Suprapubic skin (tissue), 4 donors: Measurements from ENCODE around the gene SNRPB. TPM values are rescaled to one million over a fixed set of nuclear protein-coding genes. Genes with fewer than 3 reads are reported as not detected.

ENCODE experiments used
- DNase-seq, 2 donors: peaks; one replicate each; pipeline ENCODE4 v3.0.0-alpha.2; 2019; ENCODE audit warnings: low spot score in 2 of 2
- H3K27ac ChIP-seq: fragments of 200-600 bp; sonication (generic); one replicate; pipeline ENCODE4 v1.5.1; 2019
- H3K27me3 ChIP-seq: fragments of 200-600 bp; sonication (generic); one replicate; pipeline ENCODE4 v1.5.1; 2019
- H3K36me3 ChIP-seq: fragments of 200-600 bp; sonication (generic); one replicate; pipeline ENCODE4 v1.5.1; 2019
- H3K4me1 ChIP-seq: fragments of 200-600 bp; sonication (generic); one replicate; pipeline ENCODE4 v1.5.1; 2019
- H3K4me3 ChIP-seq: fragments of 200-600 bp; sonication (generic); one replicate; pipeline ENCODE4 v1.5.1; 2019; ENCODE audit warnings: mild to moderate bottlenecking
- H3K9me3 ChIP-seq: fragments of 200-600 bp; sonication (generic); one replicate; pipeline ENCODE4 v1.5.1; 2019
- EP300 ChIP-seq: sonication (generic); formaldehyde crosslinking; IDR thresholded peaks from one replicate; pipeline ENCODE4 v1.6.1; 2017; ENCODE audit warnings: antibody characterized with exemption
- POLR2A ChIP-seq, 2 donors: fragments of 450-650 bp; IDR thresholded peaks; one replicate each; pipeline ENCODE4 v1.6.1; 2017; ENCODE audit warnings: antibody characterized with exemption in 2 of 2, mild to moderate bottlenecking in 2 of 2, moderate library complexity in 2 of 2
- POLR2AphosphoS5 ChIP-seq, 3 donors: sonication (generic); formaldehyde crosslinking; IDR thresholded peaks; one replicate each; pipeline ENCODE4 v1.6.1; 2017; ENCODE audit warnings: antibody characterized with exemption in 3 of 3
- WGBS: methylation state at CpG from one replicate; pipeline ENCODE4 v1.1.5; 2018; 5-methylcytosine and 5-hydroxymethylcytosine counted together
- total RNA-seq, 4 donors: library from RNA; depleted of rRNA; stranded (reverse); fragments of >200 nt; gene quantifications; one replicate each; pipeline ENCODE4 v1.1.0, GENCODE V29; 2016
- TF ChIP-seq, protein P1 (sequence below), 2 donors: fragments of 200-600 bp in 1 of 2; fragments of 450-650 bp in 1 of 2; sonication (generic) in 1 of 2; IDR thresholded peaks; one replicate each; pipeline ENCODE4 v1.5.1; 2016 to 2019; ENCODE audit warnings: antibody characterized with exemption in 2 of 2, mild to moderate bottlenecking in 1 of 2, moderate library complexity in 1 of 2

The SNRPB gene
- total RNA-seq, 4 donors from 2014 or later, result 133 to 250 (median 221) TPM

DNA sequence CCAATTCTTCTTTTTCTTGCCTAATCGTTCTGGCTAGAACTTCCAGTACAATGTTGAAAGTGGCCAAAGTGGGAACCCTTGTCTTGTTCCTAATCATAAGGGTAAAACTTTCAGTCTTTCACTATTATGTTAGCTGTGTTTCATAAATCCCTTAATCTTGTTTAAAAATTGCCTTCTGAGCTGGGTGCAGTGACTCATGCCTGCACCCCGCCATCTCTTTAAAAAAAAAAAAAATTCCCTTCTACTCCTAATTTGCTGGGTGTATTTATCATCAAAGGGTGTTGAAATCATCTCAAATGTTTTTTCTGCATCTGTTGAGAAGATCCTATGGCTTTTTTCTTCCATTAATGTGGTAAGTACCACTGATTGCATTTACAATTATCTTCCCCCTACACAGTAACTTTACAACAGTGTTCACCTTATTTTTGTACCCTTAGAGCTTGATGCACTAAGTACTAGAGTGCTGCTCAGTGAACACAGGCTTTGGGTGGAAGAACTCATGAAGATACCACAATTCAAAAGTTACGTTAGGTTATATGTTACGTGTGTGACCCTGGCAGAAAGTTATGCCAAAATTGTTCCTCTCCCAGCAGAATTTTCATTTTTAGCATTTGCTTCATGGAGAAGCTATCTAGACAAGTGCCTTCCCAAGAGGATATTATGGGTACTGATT is 9.7 kb downstream of the SNRPB start:
- peaks cover 68% of the 10 kb centered on the region for H3K36me3 ChIP-seq
- H3K4me3 ChIP-seq, result no peak overlapping the region
- H3K9me3 ChIP-seq, result no peaks in the 10 kb centered on the region
- WGBS, result 79% methylated on average over 4 of the region's 4 CpGs
- H3K4me1 ChIP-seq, result no peaks in the 10 kb centered on the region
- H3K27ac ChIP-seq, result no peak overlapping the region
- TF ChIP-seq POLR2AphosphoS5 (IDR thresholded peaks at IDR 0.05) (no peak), EP300 (no peak), POLR2A (IDR thresholded peaks at IDR 0.05) (no peak)
- TF ChIP-seq, protein P1, sequence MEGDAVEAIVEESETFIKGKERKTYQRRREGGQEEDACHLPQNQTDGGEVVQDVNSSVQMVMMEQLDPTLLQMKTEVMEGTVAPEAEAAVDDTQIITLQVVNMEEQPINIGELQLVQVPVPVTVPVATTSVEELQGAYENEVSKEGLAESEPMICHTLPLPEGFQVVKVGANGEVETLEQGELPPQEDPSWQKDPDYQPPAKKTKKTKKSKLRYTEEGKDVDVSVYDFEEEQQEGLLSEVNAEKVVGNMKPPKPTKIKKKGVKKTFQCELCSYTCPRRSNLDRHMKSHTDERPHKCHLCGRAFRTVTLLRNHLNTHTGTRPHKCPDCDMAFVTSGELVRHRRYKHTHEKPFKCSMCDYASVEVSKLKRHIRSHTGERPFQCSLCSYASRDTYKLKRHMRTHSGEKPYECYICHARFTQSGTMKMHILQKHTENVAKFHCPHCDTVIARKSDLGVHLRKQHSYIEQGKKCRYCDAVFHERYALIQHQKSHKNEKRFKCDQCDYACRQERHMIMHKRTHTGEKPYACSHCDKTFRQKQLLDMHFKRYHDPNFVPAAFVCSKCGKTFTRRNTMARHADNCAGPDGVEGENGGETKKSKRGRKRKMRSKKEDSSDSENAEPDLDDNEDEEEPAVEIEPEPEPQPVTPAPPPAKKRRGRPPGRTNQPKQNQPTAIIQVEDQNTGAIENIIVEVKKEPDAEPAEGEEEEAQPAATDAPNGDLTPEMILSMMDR (IDR thresholded peaks at IDR 0.05), result no peak
- no peak for DNase-seq
- H3K27me3 ChIP-seq, result no peaks in the 10 kb centered on the region

DNA sequence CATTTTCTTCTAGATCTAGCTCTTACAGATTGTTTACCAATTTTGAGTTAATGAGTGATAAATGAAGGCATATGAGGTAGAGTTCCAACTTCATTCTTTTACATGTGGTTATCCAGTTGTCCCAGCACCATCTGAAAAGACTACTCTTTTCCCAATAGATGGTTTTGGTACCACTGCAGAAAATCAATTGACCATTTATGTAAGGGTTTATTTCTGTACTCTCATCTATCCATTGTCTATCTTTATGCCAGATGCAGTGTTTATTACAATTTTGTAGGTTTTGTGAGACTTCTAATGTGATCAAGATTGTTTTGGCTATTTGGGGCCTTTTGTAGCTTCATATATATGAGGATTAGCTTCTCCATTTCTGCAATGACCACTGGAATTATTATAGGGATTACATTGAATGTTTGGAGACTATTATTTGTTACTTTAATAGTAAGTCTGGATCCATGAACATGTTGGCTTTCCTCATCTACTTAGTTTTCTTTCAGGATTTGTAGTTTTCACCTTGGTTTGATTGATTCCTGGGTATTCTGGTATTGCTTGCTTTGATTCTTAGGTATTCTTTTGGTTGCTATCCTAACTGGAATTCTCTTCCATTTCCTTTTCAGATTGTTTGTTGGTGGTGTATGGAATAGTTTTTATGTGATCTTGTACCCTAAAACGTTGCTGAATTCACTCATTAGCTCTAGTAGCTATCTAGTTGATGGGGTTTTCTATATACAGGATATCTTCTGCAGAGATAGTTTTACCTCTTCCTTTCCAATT is 10.4 kb downstream of the SNRPB start:
- Histone ChIP-seq H3K9me3 (no peaks in the 10 kb centered on the region), H3K4me3 (no peak overlapping the region), H3K36me3 (peaks cover 60% of the 10 kb centered on the region), H3K27me3 (no peaks in the 10 kb centered on the region), H3K27ac (no peak overlapping the region), H3K4me1 (no peaks in the 10 kb centered on the region)
- DNase-seq, result no peak
- WGBS, result 69% methylated on average over 1 of the region's 1 CpG
- TF ChIP-seq POLR2A (IDR thresholded peaks at IDR 0.05), result no peak

DNA sequence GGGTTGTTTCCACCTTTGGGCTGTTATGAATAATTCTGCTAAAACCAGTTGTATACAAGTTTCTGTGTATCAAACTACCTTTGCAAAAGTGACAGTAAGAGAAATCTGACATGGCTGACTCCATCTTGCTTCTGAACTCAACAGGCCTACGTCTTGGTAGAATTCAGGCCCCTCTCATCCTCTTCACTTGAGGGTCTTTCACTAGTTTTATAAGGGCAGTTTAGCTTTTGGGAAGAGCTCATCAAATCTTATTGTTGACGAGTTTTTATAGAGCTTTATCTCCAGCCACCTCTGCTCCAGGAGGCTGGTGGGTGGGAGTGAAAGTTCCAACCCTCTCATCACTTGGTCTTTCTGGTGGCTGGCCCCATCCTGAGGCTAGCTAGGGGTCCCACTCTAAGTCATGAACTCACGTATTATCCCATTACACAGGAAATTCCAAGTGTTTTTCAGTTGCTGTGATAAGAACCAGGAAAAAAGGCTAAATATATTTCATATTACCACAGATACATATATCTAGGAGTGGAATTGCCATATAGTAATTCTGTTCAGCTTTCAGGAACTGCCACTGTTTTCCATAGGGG is 11.6 kb downstream of the SNRPB start:
- no peak overlapping the region for H3K27ac ChIP-seq
- no peaks in the 10 kb centered on the region for H3K4me1 ChIP-seq
- no peak for DNase-seq
- 92% methylated on average over 3 of the region's 3 CpGs for WGBS
- no peaks in the 10 kb centered on the region for H3K27me3 ChIP-seq
- H3K9me3 ChIP-seq, result no peaks in the 10 kb centered on the region
- no peak for TF ChIP-seq POLR2AphosphoS5 (IDR thresholded peaks at IDR 0.05)
- TF ChIP-seq, protein P1 (IDR thresholded peaks at IDR 0.05), result no peak
- TF ChIP-seq EP300, result no peak
- TF ChIP-seq POLR2A (IDR thresholded peaks at IDR 0.05), result no peak
- H3K4me3 ChIP-seq, result no peak overlapping the region
- peaks cover 49% of the 10 kb centered on the region for H3K36me3 ChIP-seq

DNA sequence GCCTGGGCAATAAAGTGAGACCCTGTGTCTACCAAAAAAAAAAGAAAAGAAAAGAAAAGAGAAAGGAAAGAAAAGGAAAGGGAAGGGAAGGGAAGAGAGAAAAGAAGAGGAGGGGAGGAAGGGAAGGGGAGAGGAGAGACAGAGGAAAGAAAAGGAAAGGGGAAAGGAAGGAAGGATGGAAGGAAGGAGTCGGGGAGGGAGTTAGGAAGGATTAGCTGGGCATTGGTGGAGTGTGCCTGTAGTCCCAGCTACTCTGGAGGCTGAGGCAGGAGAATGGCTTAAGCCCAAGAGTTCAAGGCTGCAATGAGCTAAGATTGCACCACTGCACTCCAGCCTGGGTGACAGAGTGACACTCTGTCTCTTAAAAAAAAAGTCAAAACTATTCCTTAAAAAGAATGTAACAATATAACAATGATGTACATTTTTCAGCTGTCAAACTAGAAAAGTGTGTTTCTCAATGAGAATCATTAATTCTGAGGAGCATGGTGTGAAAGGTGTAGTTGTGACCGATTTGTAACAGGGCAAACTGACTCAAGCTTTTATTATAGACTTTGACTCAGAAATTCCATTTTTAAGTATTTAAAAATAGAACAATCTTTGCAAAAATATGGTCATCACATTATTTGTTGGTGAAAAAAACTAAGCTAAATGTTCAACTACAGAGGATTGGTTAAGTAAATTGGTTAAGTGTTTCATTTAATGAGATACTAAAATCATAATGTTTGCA is 14.7 kb downstream of the SNRPB start:
- Histone ChIP-seq H3K9me3 (no peaks in the 10 kb centered on the region), H3K4me1 (peaks cover 17% of the 10 kb centered on the region), H3K27ac (no peak overlapping the region), H3K27me3 (no peaks in the 10 kb centered on the region), H3K4me3 (no peak overlapping the region), H3K36me3 (peaks cover 18% of the 10 kb centered on the region)
- 74% methylated on average over 2 of the region's 2 CpGs for WGBS
- TF ChIP-seq, protein P1 (IDR thresholded peaks at IDR 0.05), result no peak
- TF ChIP-seq POLR2A (IDR thresholded peaks at IDR 0.05) (no peak), POLR2AphosphoS5 (IDR thresholded peaks at IDR 0.05) (no peak), EP300 (no peak)
- DNase-seq, result no peak

GRCh38 chr20:2453792-2454191 is 16.8 kb downstream of the SNRPB start:
- no peak for DNase-seq
- H3K4me1 ChIP-seq, result peaks cover 17% of the 10 kb centered on the region
- peaks cover 2% of the 10 kb centered on the region for H3K36me3 ChIP-seq
- H3K27me3 ChIP-seq, result no peaks in the 10 kb centered on the region
- no peaks in the 10 kb centered on the region for H3K9me3 ChIP-seq
- H3K4me3 ChIP-seq, result no peak overlapping the region
- H3K27ac ChIP-seq, result no peak overlapping the region
- WGBS, result 93% methylated on average over 3 of the region's 3 CpGs
- no peak for TF ChIP-seq POLR2A (IDR thresholded peaks at IDR 0.05)
- TF ChIP-seq, protein P1 (IDR thresholded peaks at IDR 0.05), result no peak
- TF ChIP-seq POLR2AphosphoS5 (IDR thresholded peaks at IDR 0.05), result no peak
- no peak for TF ChIP-seq EP300
